Measurements from ENCODE around the gene BOD1L1. TPM values are rescaled to one million over a fixed set of nuclear protein-coding genes. Genes with fewer than 3 reads are reported as not detected.

The BOD1L1 gene
- total RNA-seq, 2 experiments from 2014 or later = 32.4 to 42.7 TPM

Small RNA genes within 50 kb of the gene (microRNA-seq; reads per million reads assigned to microRNA genes)
- gene MIR5091 (ENCODE audit: borderline replicate concordance) = 1.1 reads per million

Other genes starting within 250 kb of the BOD1L1 start
- gene RAB28, start 143.4 kb downstream of the BOD1L1 start, total RNA-seq = 10 to 100 TPM; 12.7 to 17.5 TPM
- not detected for gene NKX3-2, start 83.2 kb downstream of the BOD1L1 start, total RNA-seq

Data from activated CD4-positive, alpha-beta T cell treated with anti-CD3 and anti-CD28 coated beads for 36 hours (primary cell).